IgD-negative memory B cell (primary cell): Measurements from ENCODE around the gene ZDHHC14. TPM values are rescaled to one million over a fixed set of nuclear protein-coding genes. Genes with fewer than 3 reads are reported as not detected.

ENCODE experiments used
- H3K27ac Mint-ChIP-seq, 3 donors: one replicate each; pipeline ENCODE4 v1.8.0; 2020 to 2022; ENCODE audit warnings: mild to moderate bottlenecking in 3 of 3, mixed read lengths in 3 of 3, moderate library complexity in 1 of 3
- H3K27me3 Mint-ChIP-seq: one replicate; pipeline ENCODE4 v1.8.0; 2021; ENCODE audit warnings: mixed read lengths
- H3K36me3 Mint-ChIP-seq: one replicate; pipeline ENCODE4 v1.8.0; 2020; ENCODE audit warnings: mild to moderate bottlenecking, mixed read lengths
- H3K4me1 Mint-ChIP-seq, 3 donors: one replicate each; pipeline ENCODE4 v1.8.0; 2020 to 2022; ENCODE audit warnings: mixed read lengths in 3 of 3, mild to moderate bottlenecking in 1 of 3
- H3K4me3 Mint-ChIP-seq, 4 donors: one replicate each; pipeline ENCODE4 v1.8.0; 2020 to 2022; ENCODE audit warnings: mild to moderate bottlenecking in 4 of 4, mixed read lengths in 4 of 4, moderate library complexity in 3 of 4
- H3K9me3 Mint-ChIP-seq, 3 donors: one replicate each; pipeline ENCODE4 v1.8.0; 2020 to 2021; ENCODE audit warnings: mixed read lengths in 3 of 3, mild to moderate bottlenecking in 1 of 3
- polyA plus RNA-seq: library from polyadenylated mRNA; unstranded; fragments of 300-500 nt; fragmentation: Illumina TruSeq; gene quantifications from one replicate; pipeline ENCODE4 v1.2.3, GENCODE V29; 2021

ZDHHC14 gene
- polyA plus RNA-seq, 1 donor from 2014 or later, result 13.5 TPM

DNA sequence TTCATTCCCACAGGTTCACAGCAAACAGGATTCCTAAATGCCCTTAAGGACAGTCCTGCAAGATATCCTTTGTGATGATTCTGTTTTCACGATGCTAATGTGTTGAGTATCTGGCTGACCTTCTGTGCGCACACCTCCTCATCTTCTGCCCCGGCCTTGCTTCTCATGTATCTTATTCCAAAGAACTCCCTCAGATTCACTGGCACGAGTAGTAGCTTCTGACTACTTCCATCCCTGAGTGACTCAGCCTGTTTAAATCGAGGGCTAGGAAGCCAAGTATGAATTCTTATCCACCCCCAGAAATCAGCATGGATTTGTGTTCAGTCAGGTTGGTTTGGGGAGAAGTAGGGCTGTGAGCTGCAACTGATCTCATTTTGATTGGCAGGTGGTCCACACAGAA is 251.8 kb downstream of the ZDHHC14 start:
- Mint-ChIP-seq H3K36me3 (peaks cover 13% of the 10 kb centered on the region), H3K4me3 (no peak overlapping the region), H3K4me1 (peaks cover 11 to 12% (median 12%) of the 10 kb centered on the region in 3 donors), H3K9me3 (no peaks in the 10 kb centered on the region), H3K27me3 (no peaks in the 10 kb centered on the region), H3K27ac (no peak overlapping the region)

DNA sequence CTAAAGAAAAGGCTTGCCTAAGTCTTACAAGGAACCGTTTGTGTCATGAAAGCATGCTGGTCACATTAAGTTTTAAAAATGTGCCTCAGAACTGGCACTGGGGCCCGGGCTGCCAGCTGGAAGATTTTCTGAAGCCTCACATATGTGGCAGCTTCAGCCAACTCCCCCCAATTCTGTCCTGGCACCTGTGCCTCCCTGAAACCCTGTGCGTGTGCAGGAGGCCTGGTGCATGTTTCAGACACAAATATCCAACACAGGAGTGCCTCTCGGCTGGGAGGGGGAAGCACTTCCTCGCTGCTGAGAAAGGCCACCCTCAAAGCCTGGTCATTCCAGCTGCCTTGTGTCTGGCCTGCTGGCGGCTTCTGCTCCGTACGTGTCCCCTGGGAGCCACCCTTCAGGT is 253.6 kb downstream of the ZDHHC14 start:
- no peak overlapping the region for H3K27ac Mint-ChIP-seq
- no peaks in the 10 kb centered on the region for H3K9me3 Mint-ChIP-seq
- H3K4me1 Mint-ChIP-seq, result peaks cover 0 to 1% (median 1%) of the 10 kb centered on the region in 3 donors
- no peak overlapping the region for H3K4me3 Mint-ChIP-seq
- peaks cover 2% of the 10 kb centered on the region for H3K27me3 Mint-ChIP-seq
- H3K36me3 Mint-ChIP-seq, result peaks cover 5% of the 10 kb centered on the region

DNA sequence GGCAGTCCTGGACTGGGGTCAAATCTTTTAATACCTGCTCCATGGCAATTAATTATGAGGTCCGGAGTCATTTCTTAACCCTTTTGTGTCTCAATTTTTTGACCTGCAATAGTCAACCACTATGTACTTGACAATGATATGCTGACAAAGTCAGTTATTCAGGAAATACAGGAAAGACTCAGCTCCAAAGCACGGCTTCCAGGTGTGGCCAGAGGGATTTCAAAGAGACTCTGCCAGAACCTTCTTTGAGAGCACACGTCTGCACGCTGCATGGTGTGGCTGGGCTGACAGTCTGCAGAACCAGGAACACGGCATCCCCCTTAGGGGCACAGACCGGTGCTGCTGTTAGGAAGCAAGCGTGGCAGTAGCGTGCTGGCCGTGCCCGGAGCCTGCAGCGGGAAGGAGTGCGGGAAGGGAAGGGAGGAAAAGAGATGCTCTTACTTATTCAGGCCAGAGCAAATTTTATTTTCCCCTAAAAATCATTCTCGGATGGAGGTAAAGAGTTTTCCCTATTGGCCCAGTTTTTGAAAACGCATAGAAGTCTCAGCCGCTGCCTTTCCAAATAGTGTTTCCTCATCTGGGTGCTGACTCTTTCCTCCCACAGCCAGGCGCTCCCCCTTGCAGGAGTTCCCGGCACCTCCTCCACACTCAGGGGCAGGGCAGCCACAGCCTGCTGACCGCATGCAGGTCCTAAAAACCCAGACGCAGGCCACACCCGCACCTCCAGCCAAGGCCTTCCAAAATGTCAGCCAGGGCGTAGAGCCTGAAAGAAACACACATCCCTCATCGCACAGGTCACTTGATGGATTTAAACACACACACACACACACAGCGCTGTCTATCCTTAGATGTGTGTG is 254.6 kb downstream of the ZDHHC14 start:
- peaks cover 5% of the 10 kb centered on the region for H3K36me3 Mint-ChIP-seq
- H3K9me3 Mint-ChIP-seq, result no peaks in the 10 kb centered on the region
- H3K4me3 Mint-ChIP-seq, result no peak overlapping the region
- no peak overlapping the region for H3K27ac Mint-ChIP-seq
- H3K27me3 Mint-ChIP-seq, result peaks cover 4% of the 10 kb centered on the region
- peaks cover 0 to 6% (median 5%) of the 10 kb centered on the region in 3 donors for H3K4me1 Mint-ChIP-seq

- Mint-ChIP-seq H3K27me3 (peaks cover 6% of the 10 kb centered on the region), H3K36me3 (peaks cover 5% of the 10 kb centered on the region), H3K4me3 (no peak overlapping the region), H3K4me1 (peaks cover 0 to 10% (median 6%) of the 10 kb centered on the region in 3 donors), H3K27ac (peak overlapping the region; percentile 45 to 59 (median 53)), H3K9me3 (no peaks in the 10 kb centered on the region)
These were observed 256.5 kb downstream of the ZDHHC14 start for GRCh38 chr6:157637516-157637915.

- no peak overlapping the region for H3K4me3 Mint-ChIP-seq
- peak overlapping the region in 1 of 3 donors; percentile 45 for H3K27ac Mint-ChIP-seq
- peaks cover 6% of the 10 kb centered on the region for H3K27me3 Mint-ChIP-seq
- no peaks in the 10 kb centered on the region for H3K9me3 Mint-ChIP-seq
- peaks cover 0 to 11% (median 6%) of the 10 kb centered on the region in 3 donors for H3K4me1 Mint-ChIP-seq
- H3K36me3 Mint-ChIP-seq, result peaks cover 3% of the 10 kb centered on the region
These were observed 257.1 kb downstream of the ZDHHC14 start for GRCh38 chr6:157637941-157638662.

GRCh38 chr6:157638779-157639178 is 257.8 kb downstream of the ZDHHC14 start:
- no peaks in the 10 kb centered on the region for H3K9me3 Mint-ChIP-seq
- no peak overlapping the region for H3K27ac Mint-ChIP-seq
- H3K4me1 Mint-ChIP-seq, result peaks cover 0 to 11% (median 6%) of the 10 kb centered on the region in 3 donors
- peaks cover 6% of the 10 kb centered on the region for H3K27me3 Mint-ChIP-seq
- no peak overlapping the region for H3K4me3 Mint-ChIP-seq
- H3K36me3 Mint-ChIP-seq, result peaks cover 3% of the 10 kb centered on the region

GRCh38 chr6:157640746-157641451 is 259.9 kb downstream of the ZDHHC14 start:
- Mint-ChIP-seq H3K9me3 (no peaks in the 10 kb centered on the region), H3K27me3 (peaks cover 6% of the 10 kb centered on the region), H3K4me3 (no peak overlapping the region), H3K27ac (peak overlapping the region in 1 of 3 donors; percentile 14), H3K36me3 (peaks cover 9% of the 10 kb centered on the region), H3K4me1 (peaks cover 0 to 11% (median 6%) of the 10 kb centered on the region in 3 donors)

DNA sequence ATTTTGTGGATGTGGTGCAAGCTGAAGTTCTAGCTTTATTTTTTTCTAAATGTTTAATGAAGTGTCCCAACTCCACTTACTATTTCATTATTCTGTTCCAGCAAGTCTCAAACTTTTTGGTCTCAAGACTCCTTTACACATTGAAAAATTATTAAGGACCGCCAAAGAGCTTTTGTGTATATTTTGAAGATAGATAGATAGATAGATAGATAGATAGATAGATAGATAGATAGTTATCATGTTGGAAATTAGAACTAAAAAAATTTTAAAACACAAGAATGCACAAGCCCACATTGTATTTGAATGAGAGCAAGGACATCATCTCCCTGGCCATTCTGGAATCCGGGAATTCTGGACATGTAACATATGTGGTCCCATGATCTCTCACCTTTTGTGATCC is 260.8 kb downstream of the ZDHHC14 start:
- Mint-ChIP-seq H3K27me3 (peaks cover 6% of the 10 kb centered on the region), H3K36me3 (peaks cover 9% of the 10 kb centered on the region), H3K4me3 (peak overlapping the region in 1 of 4 donors; percentile 51), H3K4me1 (peaks cover 2 to 11% (median 6%) of the 10 kb centered on the region in 3 donors), H3K27ac (no peak overlapping the region), H3K9me3 (no peaks in the 10 kb centered on the region)

- peaks cover 6% of the 10 kb centered on the region for H3K27me3 Mint-ChIP-seq
- H3K27ac Mint-ChIP-seq, result no peak overlapping the region
- no peak overlapping the region for H3K4me3 Mint-ChIP-seq
- H3K36me3 Mint-ChIP-seq, result peaks cover 7% of the 10 kb centered on the region
- H3K9me3 Mint-ChIP-seq, result no peaks in the 10 kb centered on the region
- H3K4me1 Mint-ChIP-seq, result peaks cover 2 to 11% (median 6%) of the 10 kb centered on the region in 3 donors
These were observed 261.7 kb downstream of the ZDHHC14 start for GRCh38 chr6:157642736-157643135.

DNA sequence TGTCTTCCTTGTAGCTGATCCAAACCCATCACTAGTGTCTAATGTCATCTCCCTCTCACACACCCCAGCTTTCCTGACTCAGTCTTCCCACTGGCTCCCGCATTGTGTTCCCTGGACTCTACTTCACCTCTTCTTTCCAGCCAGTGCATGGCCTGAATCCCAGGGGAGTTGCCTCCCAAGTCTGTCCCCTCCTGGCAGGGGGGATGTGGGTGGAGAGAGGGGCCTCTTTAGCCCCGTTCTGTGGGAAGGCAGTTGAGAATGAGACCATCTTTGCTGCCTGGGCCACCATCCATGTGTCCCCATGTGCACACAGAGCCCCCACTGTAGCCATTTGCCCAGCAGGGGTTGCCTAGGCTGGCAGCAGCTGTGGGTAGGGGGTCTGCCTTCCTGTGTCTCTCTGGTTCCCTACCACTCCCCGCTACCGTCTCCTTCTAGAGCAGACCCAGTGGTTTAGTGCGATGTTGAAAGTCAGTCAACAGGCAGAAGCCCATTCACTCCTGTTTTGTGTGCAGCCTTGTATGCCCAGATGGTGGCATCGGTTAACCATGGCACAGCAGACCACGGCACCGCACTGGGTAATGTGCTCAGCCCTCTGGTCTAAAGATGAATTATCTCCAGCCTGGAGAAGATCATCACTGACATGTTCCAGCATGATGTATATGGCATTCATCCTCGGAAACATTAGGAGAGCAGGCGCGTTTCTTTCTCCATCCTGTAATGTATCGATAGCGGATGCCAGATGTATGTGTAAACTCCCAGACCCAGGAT is 263.2 kb downstream of the ZDHHC14 start:
- Mint-ChIP-seq H3K27me3 (peaks cover 6% of the 10 kb centered on the region), H3K4me3 (no peak overlapping the region), H3K36me3 (peaks cover 7% of the 10 kb centered on the region), H3K4me1 (peaks cover 2 to 11% (median 6%) of the 10 kb centered on the region in 3 donors), H3K9me3 (no peaks in the 10 kb centered on the region), H3K27ac (peak overlapping the region in 1 of 3 donors; percentile 76)

- Mint-ChIP-seq H3K27me3 (peaks cover 2% of the 10 kb centered on the region), H3K4me1 (peaks cover 0 to 6% (median 2%) of the 10 kb centered on the region in 3 donors), H3K4me3 (peak overlapping the region in 2 of 4 donors; percentile 30 to 49), H3K9me3 (no peaks in the 10 kb centered on the region), H3K27ac (no peak overlapping the region), H3K36me3 (peaks cover 7% of the 10 kb centered on the region)
These were observed 264.3 kb downstream of the ZDHHC14 start for GRCh38 chr6:157645201-157645795.

DNA sequence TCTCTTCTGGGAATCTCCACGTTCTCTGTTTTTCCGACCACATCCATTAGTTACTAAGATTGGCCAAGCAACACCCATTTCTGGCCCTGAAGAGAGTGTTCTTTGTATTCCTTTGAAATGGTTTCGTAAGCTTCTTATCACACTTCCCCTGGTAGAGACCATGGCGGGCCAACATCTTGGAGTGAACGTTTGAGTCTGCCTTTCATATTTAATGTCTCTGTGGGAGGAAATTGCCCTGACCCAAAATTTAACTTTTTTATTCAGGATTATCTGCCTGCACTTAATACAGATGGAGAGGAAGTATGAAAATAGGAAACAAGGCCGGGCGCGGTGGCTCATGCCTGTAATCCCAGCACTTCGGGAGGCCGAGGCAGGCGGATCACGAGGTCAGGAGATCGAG is 265.0 kb downstream of the ZDHHC14 start:
- Mint-ChIP-seq H3K27ac (no peak overlapping the region), H3K4me3 (no peak overlapping the region), H3K27me3 (peaks cover 2% of the 10 kb centered on the region), H3K4me1 (peaks cover 0 to 6% (median 2%) of the 10 kb centered on the region in 3 donors), H3K36me3 (peaks cover 7% of the 10 kb centered on the region), H3K9me3 (no peaks in the 10 kb centered on the region)

- Mint-ChIP-seq H3K4me3 (no peak overlapping the region), H3K4me1 (peaks cover 0 to 3% (median 2%) of the 10 kb centered on the region in 3 donors), H3K36me3 (peaks cover 10% of the 10 kb centered on the region), H3K27ac (peak overlapping the region in 1 of 3 donors; percentile 70), H3K27me3 (no peaks in the 10 kb centered on the region), H3K9me3 (no peaks in the 10 kb centered on the region)
These were observed 266.4 kb downstream of the ZDHHC14 start for GRCh38 chr6:157647261-157647915.
